Stimulated activated CD8-positive, alpha-beta memory T cell treated with anti-CD3 and anti-CD28 coated beads, Interleukin-7, amount 100 ng/mL, for 1 hour (primary cell): ENCODE results near the gene ZXDC.

Experiments
- DNase-seq, 2 donors: peaks; one replicate each; pipeline ENCODE4 v3.0.0-alpha.2; 2020; ENCODE audit warnings: low read depth in 2 of 2

ZXDC gene

GRCh38 chr3:126395846-126396513 is 79.7 kb downstream of the ZXDC start:
- no peak for DNase-seq

DNA sequence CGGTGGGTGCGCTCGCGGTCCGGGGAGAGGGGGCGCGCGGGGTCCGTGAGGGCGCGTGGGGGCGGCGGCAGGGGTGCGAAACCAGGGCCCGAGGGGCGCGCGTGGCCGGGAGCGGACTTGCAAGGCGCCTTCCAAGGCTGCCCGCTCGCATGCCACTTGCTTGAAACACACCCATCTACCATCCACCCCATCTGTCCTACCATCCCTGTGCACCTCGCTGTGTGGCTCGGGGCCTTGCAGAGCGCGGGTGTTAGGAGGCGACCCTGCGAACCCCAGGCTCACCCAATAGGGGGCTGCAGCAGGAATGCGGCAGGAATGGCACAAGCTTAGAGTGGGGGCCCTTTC is 80.7 kb downstream of the ZXDC start:
- DNase-seq: no peak

- no peak for DNase-seq
These were observed 81.3 kb downstream of the ZXDC start, which contains the start of gene CFAP100 for GRCh38 chr3:126394179-126394976. CFAP100 (plus strand) TSS chr3:126394909; CDS start chr3:126396001, 1,092 bp downstream.

GRCh38 chr3:126393563-126393962 is 82.1 kb downstream of the ZXDC start:
- no peak for DNase-seq

GRCh38 chr3:126392246-126392645 is 83.4 kb downstream of the ZXDC start:
- no peak for DNase-seq

GRCh38 chr3:126391631-126392030 is 84.1 kb downstream of the ZXDC start:
- DNase-seq: no peak

DNA sequence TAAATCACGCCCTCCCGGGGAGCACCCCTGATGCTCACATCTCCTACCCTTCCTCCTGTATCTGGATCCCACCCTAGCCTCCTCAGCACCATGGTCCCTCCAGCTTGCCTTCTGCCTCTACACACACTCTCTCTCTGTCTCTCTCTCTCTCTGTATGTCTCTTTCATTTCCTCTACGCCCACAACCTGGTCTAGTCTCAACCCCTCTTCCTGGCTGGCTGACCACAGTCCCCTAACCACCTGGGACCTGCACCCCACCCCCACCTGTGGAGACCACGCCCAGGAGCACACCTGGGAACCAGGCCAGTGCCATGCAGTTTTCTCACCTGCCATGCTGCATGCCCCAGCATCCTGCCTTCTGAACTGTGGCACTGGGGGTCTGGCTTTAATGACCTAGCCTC is 84.9 kb downstream of the ZXDC start:
- DNase-seq: no peak

DNA sequence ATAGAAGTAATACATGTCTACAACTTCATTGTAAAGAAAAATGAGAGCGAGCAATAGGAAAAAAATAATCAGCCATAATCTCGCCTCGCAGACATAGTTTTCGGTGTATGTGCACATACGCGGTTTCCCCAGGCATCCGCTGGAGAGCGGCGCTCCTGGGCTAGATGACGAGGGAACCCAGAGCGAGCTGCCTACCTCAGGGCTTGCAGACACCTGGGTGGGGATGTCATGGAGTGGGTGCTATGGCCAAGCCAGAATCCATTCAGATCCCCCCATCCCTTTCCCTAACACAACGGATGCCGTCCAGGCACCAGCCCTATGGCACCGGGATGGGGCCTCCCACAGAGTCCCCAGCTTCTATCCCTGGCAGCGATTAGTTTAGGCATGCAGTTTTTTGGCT is 85.5 kb downstream of the ZXDC start:
- DNase-seq: no peak

DNA sequence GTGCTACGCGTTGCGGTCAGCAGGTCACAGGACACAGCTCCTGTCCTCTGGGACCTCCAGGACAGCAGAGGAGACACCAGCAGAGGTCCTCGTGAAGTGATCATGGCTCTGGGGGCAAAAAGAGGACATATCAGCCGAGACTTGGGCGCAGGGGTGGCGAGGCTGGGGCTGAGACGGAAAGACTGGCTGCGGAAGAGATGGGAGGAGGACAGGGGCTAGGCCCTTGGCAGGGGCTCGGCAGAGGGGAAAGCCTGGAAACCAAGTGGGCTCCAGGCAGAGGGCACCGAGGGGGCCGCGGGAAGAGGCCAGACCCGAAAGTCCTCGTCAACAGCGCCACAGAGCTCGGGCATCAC is 85.9 kb downstream of the ZXDC start:
- no peak for DNase-seq

DNA sequence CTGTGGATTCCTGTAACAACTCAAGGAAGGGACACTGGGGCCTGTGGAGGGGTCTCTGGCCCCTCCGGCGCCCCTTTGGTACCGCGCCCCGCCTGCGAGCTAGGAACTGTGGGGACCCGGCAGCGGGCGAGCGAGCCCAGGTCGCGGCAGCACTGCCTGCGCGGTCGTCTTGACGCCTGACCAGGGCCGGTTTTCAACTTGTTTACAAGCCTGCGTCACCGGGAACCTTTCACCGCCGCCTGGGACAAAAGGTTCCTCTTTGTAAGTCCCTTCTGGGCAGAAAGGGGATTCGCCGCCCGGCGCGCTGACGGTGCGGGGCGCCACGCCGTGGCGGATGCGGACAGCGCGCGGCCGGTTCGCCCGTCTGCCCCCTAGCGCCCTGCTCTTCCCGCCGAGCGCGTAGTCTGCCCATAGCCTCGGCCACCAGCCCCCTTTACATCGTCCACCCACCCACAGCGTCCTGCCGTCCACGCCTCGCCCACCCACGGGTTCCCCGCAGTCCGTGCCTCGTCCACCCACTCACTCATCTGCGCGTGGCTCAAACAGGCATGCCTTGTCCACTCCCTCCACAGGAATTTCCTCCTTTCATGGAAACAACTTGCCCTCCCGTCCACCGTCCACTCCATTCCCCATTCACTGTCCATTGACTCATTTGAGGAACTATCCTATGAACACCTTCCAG is 86.4 kb downstream of the ZXDC start:
- no peak for DNase-seq
